Activated T-cell treated with anti-CD3 and anti-CD28 coated beads for 1 hour (primary cell): Measurements from ENCODE around the gene ZDHHC6.
"Not testable (repeated sequence)": the region's sequence is repeated elsewhere in the genome, so short reads cannot be mapped to it uniquely, and the experiment has no call there.

Experiments used
- DNase-seq: peaks from one replicate; pipeline ENCODE4 v3.0.0-alpha.2; 2020; ENCODE audit warnings: low read depth

The ZDHHC6 gene

GRCh38 chr10:112446855-112447619, at the start of gene ZDHHC6, which contains the start of gene VTI1A:
ZDHHC6 (minus strand) TSS chr10:112446914; CDS start chr10:112445436, 1,478 bp downstream.
VTI1A (plus strand) TSS chr10:112447215; CDS start chr10:112447374, 159 bp downstream.
- DNase-seq = peak; percentile 76

GRCh38 chr10:112492736-112493135, 46.0 kb upstream of the ZDHHC6 start:
- no peak for DNase-seq

- no peak for DNase-seq
Observed at GRCh38 chr10:112491144-112491543, 44.4 kb upstream of the ZDHHC6 start.

GRCh38 chr10:112490545-112490944, 43.8 kb upstream of the ZDHHC6 start:
- no peak for DNase-seq

GRCh38 chr10:112487964-112488363, 41.2 kb upstream of the ZDHHC6 start:
- no peak for DNase-seq

GRCh38 chr10:112484399-112484798, 37.7 kb upstream of the ZDHHC6 start:
- no peak for DNase-seq

GRCh38 chr10:112481602-112482001, 34.9 kb upstream of the ZDHHC6 start:
- DNase-seq = no peak

GRCh38 chr10:112475575-112476218, 29.0 kb upstream of the ZDHHC6 start:
- no peak for DNase-seq

- DNase-seq = no peak
Observed at GRCh38 chr10:112471878-112472487, 25.3 kb upstream of the ZDHHC6 start.

- DNase-seq = no peak
Observed at GRCh38 chr10:112467541-112468075, 20.9 kb upstream of the ZDHHC6 start.

GRCh38 chr10:112466802-112467201, 20.1 kb upstream of the ZDHHC6 start:
- DNase-seq = no peak

GRCh38 chr10:112465299-112465883, 18.7 kb upstream of the ZDHHC6 start:
- DNase-seq = no peak

- not testable (repeated sequence) for DNase-seq
Observed at GRCh38 chr10:112464074-112464473, 17.4 kb upstream of the ZDHHC6 start.

- DNase-seq = no peak
Observed at GRCh38 chr10:112461029-112461887, 14.5 kb upstream of the ZDHHC6 start.

GRCh38 chr10:112460366-112460765, 13.7 kb upstream of the ZDHHC6 start:
- no peak for DNase-seq

- DNase-seq = no peak
Observed at GRCh38 chr10:112456533-112456932, 9.8 kb upstream of the ZDHHC6 start.

- DNase-seq = no peak
Observed at GRCh38 chr10:112454910-112455779, 8.4 kb upstream of the ZDHHC6 start.

- DNase-seq = no peak
Observed at GRCh38 chr10:112448888-112449287, 2.2 kb upstream of the ZDHHC6 start.

GRCh38 chr10:112447620-112447928, 860 bp upstream of the ZDHHC6 start:
- DNase-seq = no peak

GRCh38 chr10:112446055-112446854, 459 bp downstream of the ZDHHC6 start:
- DNase-seq = no peak
